Tibial nerve (tissue), 4 donors: ENCODE measurements around the gene LRRC63.

Experiments used
- EP300 ChIP-seq, 2 donors: sonication (generic); formaldehyde crosslinking; IDR thresholded peaks; one replicate each; pipeline ENCODE4 v1.6.1; 2017; ENCODE audit warnings: antibody characterized with exemption in 2 of 2, mild to moderate bottlenecking in 1 of 2
- POLR2A ChIP-seq, 2 donors: fragments of 450-650 bp; IDR thresholded peaks; one replicate each; pipeline ENCODE4 v1.6.1; 2017; ENCODE audit warnings: antibody characterized with exemption in 2 of 2, mild to moderate bottlenecking in 2 of 2, moderate library complexity in 2 of 2
- TF ChIP-seq, protein P1 (sequence below), 5 experiments: fragments of 200-600 bp in 3 of 5; fragments of 450-650 bp in 2 of 5; sonication (generic) in 3 of 5; IDR thresholded peaks; one replicate each; pipeline ENCODE4 v1.5.1; 2016 to 2019; ENCODE audit warnings: antibody characterized with exemption in 5 of 5, mild to moderate bottlenecking in 3 of 5, moderate library complexity in 2 of 5

GRCh38 chr13:46289260-46289955 is 77.7 kb downstream of the LRRC63 start:
- TF ChIP-seq, protein P1, sequence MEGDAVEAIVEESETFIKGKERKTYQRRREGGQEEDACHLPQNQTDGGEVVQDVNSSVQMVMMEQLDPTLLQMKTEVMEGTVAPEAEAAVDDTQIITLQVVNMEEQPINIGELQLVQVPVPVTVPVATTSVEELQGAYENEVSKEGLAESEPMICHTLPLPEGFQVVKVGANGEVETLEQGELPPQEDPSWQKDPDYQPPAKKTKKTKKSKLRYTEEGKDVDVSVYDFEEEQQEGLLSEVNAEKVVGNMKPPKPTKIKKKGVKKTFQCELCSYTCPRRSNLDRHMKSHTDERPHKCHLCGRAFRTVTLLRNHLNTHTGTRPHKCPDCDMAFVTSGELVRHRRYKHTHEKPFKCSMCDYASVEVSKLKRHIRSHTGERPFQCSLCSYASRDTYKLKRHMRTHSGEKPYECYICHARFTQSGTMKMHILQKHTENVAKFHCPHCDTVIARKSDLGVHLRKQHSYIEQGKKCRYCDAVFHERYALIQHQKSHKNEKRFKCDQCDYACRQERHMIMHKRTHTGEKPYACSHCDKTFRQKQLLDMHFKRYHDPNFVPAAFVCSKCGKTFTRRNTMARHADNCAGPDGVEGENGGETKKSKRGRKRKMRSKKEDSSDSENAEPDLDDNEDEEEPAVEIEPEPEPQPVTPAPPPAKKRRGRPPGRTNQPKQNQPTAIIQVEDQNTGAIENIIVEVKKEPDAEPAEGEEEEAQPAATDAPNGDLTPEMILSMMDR (IDR thresholded peaks at IDR 0.05): no peak
- TF ChIP-seq POLR2A (IDR thresholded peaks at IDR 0.05) (no peak), EP300 (IDR thresholded peaks at IDR 0.05) (no peak)
